HepG2 (cell line): ENCODE data around the gene RPS2. TPM values are rescaled to one million over a fixed set of nuclear protein-coding genes. Genes with fewer than 3 reads are reported as not detected.
A peak's percentile ranks its signal among the peaks of the same experiment; 100 is the strongest.

Experiments
- ATF1 ChIP-seq: IDR thresholded peaks from 2 replicates; pipeline ENCODE4 v1.6.1; 2016; ENCODE audit warnings: mild to moderate bottlenecking, control low read depth
- GRHL1 ChIP-seq: sonication (generic); formaldehyde crosslinking; conservative IDR thresholded peaks from 2 replicates; pipeline ENCODE4 v1.8.0; 2022; ENCODE audit warnings: missing genetic modification reagents
- HOXA7 ChIP-seq: sonication (generic); formaldehyde crosslinking; IDR thresholded peaks from 2 replicates; pipeline ENCODE4 v1.8.1; 2022; ENCODE audit warnings: mild to moderate bottlenecking, missing genetic modification reagents, moderate library complexity
- HOXA9 ChIP-seq: sonication (generic); formaldehyde crosslinking; IDR thresholded peaks from 2 replicates; pipeline ENCODE4 v1.8.1; 2022; ENCODE audit warnings: missing genetic modification reagents, mild to moderate bottlenecking, moderate library complexity, borderline replicate concordance
- MAZ ChIP-seq, 2 experiments: sonication (generic) in 1 of 2; formaldehyde crosslinking in 1 of 2; IDR thresholded peaks; 2 replicates each; pipeline versions ENCODE4 v1.5.0 to v1.6.1; 2012 to 2020; ENCODE audit warnings: low read depth in 2 of 2, mild to moderate bottlenecking in 2 of 2, borderline replicate concordance in 1 of 2, improper control_type of control experiment in 1 of 2, low read length in 1 of 2, missing genetic modification reagents in 1 of 2, moderate library complexity in 1 of 2
- MXI1 ChIP-seq: IDR thresholded peaks from 3 replicates; pipeline ENCODE4 v1.6.1; 2012; ENCODE audit warnings: low read depth, low read length, inconsistent platforms, borderline replicate concordance
- PAWR ChIP-seq: sonication (generic); formaldehyde crosslinking; IDR thresholded peaks from 2 replicates; pipeline ENCODE4 v1.4.0; 2020; ENCODE audit warnings: missing genetic modification reagents, mild to moderate bottlenecking, borderline replicate concordance
- POLR2AphosphoS2 ChIP-seq: IDR thresholded peaks from 2 replicates; pipeline ENCODE4 v1.6.1; 2011; ENCODE audit warnings: low read depth, low read length, improper control_type of control experiment
- PRDM15 ChIP-seq: sonication (generic); formaldehyde crosslinking; IDR thresholded peaks from 2 replicates; pipeline ENCODE4 v1.4.0; 2020; ENCODE audit warnings: missing genetic modification reagents
- RXRA ChIP-seq: sonication (generic); formaldehyde crosslinking; IDR thresholded peaks from 2 replicates; pipeline ENCODE4 v1.5.1; 2020; ENCODE audit warnings: missing genetic modification reagents
- SATB2 ChIP-seq: sonication (generic); formaldehyde crosslinking; IDR thresholded peaks from 2 replicates; pipeline ENCODE4 v1.5.0; 2020; ENCODE audit warnings: missing genetic modification reagents
- SP140L ChIP-seq: sonication (generic); formaldehyde crosslinking; IDR thresholded peaks from 2 replicates; pipeline ENCODE4 v1.4.0; 2020; ENCODE audit warnings: missing genetic modification reagents, borderline replicate concordance
- TGIF2 ChIP-seq: IDR thresholded peaks from 2 replicates; pipeline ENCODE4 v1.6.1; 2016; ENCODE audit warnings: control low read depth, missing compliant biosample characterization
- YEATS2 ChIP-seq: sonication (generic); formaldehyde crosslinking; IDR thresholded peaks from 2 replicates; pipeline ENCODE4 v1.4.0; 2020; ENCODE audit warnings: missing genetic modification reagents, borderline replicate concordance
- ZFP36L2 ChIP-seq: sonication (generic); formaldehyde crosslinking; IDR thresholded peaks from 2 replicates; pipeline ENCODE4 v1.4.0; 2020; ENCODE audit warnings: missing genetic modification reagents
- ZNF24 ChIP-seq: fragments of 450-650 bp; IDR thresholded peaks from 2 replicates; pipeline ENCODE4 v1.6.1; 2017; ENCODE audit warnings: antibody characterized with exemption, mild to moderate bottlenecking
- ZNF292 ChIP-seq: sonication (generic); formaldehyde crosslinking; IDR thresholded peaks from 2 replicates; pipeline ENCODE4 v1.8.1; 2022; ENCODE audit warnings: mild to moderate bottlenecking, low read depth, missing genetic modification reagents, borderline replicate concordance
- ZNF383 ChIP-seq: sonication (generic); formaldehyde crosslinking; IDR thresholded peaks from 2 replicates; pipeline ENCODE4 v1.4.0; 2020; ENCODE audit warnings: missing genetic modification reagents, mild to moderate bottlenecking, borderline replicate concordance
- ZNF589 ChIP-seq: sonication (generic); formaldehyde crosslinking; conservative IDR thresholded peaks from 2 replicates; pipeline ENCODE4 v1.8.0; 2022; ENCODE audit warnings: mild to moderate bottlenecking, moderate library complexity, missing genetic modification reagents
- ZNF670 ChIP-seq: sonication (generic); formaldehyde crosslinking; IDR thresholded peaks from 2 replicates; pipeline ENCODE4 v1.8.0; 2022; ENCODE audit warnings: mild to moderate bottlenecking, missing genetic modification reagents, borderline replicate concordance
- ZNF704 ChIP-seq: sonication (generic); formaldehyde crosslinking; IDR thresholded peaks from 2 replicates; pipeline ENCODE4 v1.8.1; 2023; ENCODE audit warnings: mild to moderate bottlenecking, inconsistent platforms, moderate library complexity, missing genetic modification reagents, borderline replicate concordance
- ZNF709 ChIP-seq: sonication (generic); formaldehyde crosslinking; IDR thresholded peaks from 2 replicates; pipeline ENCODE4 v1.5.0; 2020; ENCODE audit warnings: mild to moderate bottlenecking, missing genetic modification reagents
- ZNF720 ChIP-seq: sonication (generic); formaldehyde crosslinking; IDR thresholded peaks from 2 replicates; pipeline ENCODE4 v1.4.0; 2020; ENCODE audit warnings: missing genetic modification reagents
- polyA plus RNA-seq, 8 experiments: library from polyadenylated mRNA; depleted of rRNA in 3 of 8; stranded (reverse) in 7 of 8; unstranded in 1 of 8; fragments of >200 nt; fragmentation: Illumina TruSeq in 4 of 8; extraction: Trizol in 4 of 8; gene quantifications; 2 replicates each; pipeline versions ENCODE4 v1.2.1 to v1.2.3, GENCODE V29; 2011 to 2016; ENCODE audit warnings: low read depth in 4 of 8, missing spikeins in 1 of 8, mixed read lengths in 1 of 8; ENCODE audit not compliant: insufficient read depth in 1 of 8
- total RNA-seq, 5 experiments: library from RNA; depleted of rRNA; stranded (reverse); fragments of >200 nt; fragmentation: Illumina TruSeq; extraction: Trizol; gene quantifications; 2 replicates each; pipeline ENCODE4 v1.2.3, GENCODE V29; 2016; ENCODE audit warnings: low read depth in 1 of 5

Gene RPS2
- total and polyA plus RNA-seq, 2 of the 13 experiments (the other 11 are each of a cell fraction or from before 2014, with no cell fraction given): 1,908 to 4,514 TPM

GRCh38 chr16:1963806-1964505 lies 670 bp downstream of the RPS2 start (continued):
- TF ChIP-seq PRDM15 (CRISPR knock-in tag): no peak
- no peak for TF ChIP-seq ATF1 (CRISPR knock-in tag)
- TF ChIP-seq ZNF709 (CRISPR knock-in tag): 0 out of 2 replicates have a peak, but pooled peaks have one; percentile 21
- no peak for TF ChIP-seq ZNF704 (CRISPR knock-in tag)
- TF ChIP-seq RXRA (CRISPR knock-in tag): no peak
- TF ChIP-seq ZNF292 (CRISPR knock-in tag): no peak
- TF ChIP-seq POLR2AphosphoS2: no peak
- no peak for TF ChIP-seq ZNF720 (CRISPR knock-in tag)
- peak; percentile 92 for TF ChIP-seq TGIF2 (CRISPR knock-in tag)
- TF ChIP-seq HOXA9 (CRISPR knock-in tag): 0 out of 2 replicates have a peak, but pooled peaks have one; percentile 3
- no peak for TF ChIP-seq ZNF383 (CRISPR knock-in tag)
- no peak for TF ChIP-seq PAWR (CRISPR knock-in tag)
- 0 out of 2 replicates have a peak, but pooled peaks have one; percentile 56 for TF ChIP-seq HOXA7 (CRISPR knock-in tag)
- TF ChIP-seq SP140L (CRISPR knock-in tag): no peak
- 0 out of 2 replicates have a peak, but pooled peaks have one; percentile 44 for TF ChIP-seq ZNF670 (CRISPR knock-in tag)
- no peak for TF ChIP-seq ZFP36L2
- no peak for TF ChIP-seq MAZ (IDR thresholded peaks at IDR 0.05; ENCODE audit: borderline replicate concordance, low read depth, low read length)
- peak; percentile 31; the same call in 1 of the 2 replicates for TF ChIP-seq MAZ (CRISPR knock-in tag; IDR thresholded peaks at IDR 0.05; ENCODE audit: low read depth)
- TF ChIP-seq ZNF589: 0 out of 2 replicates have a peak, but pooled peaks have one; percentile 34
- no peak for TF ChIP-seq ZNF24
- no peak for TF ChIP-seq SATB2 (CRISPR knock-in tag)
- TF ChIP-seq GRHL1 (CRISPR knock-in tag): no peak
- peak; percentile 32; the same call in 1 of the 3 replicates for TF ChIP-seq MXI1
- no peak for TF ChIP-seq YEATS2 (CRISPR knock-in tag)
